ENCODE measurements around the gene OR9A2. TPM values are rescaled to one million over a fixed set of nuclear protein-coding genes. Genes with fewer than 3 reads are reported as not detected.
"Not testable (repeated sequence)": the region's sequence is repeated elsewhere in the genome, so short reads cannot be mapped to it uniquely, and the experiment has no call there.

OR9A2 gene
- total and polyA plus RNA-seq, 4 donors: 0.48 TPM; not detected in 3

GRCh38 chr7:143002106-143002505 lies 24.8 kb downstream of the OR9A2 start:
- Histone ChIP-seq H3K27ac (ENCODE audit: low read depth in 1 of 2, low read length in 2 of 2) (no peak overlapping the region), H3K27me3 (ENCODE audit: control insufficient read depth in 1 of 2, insufficient read depth in 2 of 2, low read length in 1 of 2) (no peaks in the 10 kb centered on the region), H3K4me3 (ENCODE audit: low read length in 2 of 2) (no peak overlapping the region), H3K9me3 (ENCODE audit: control insufficient read depth, low read length) (no peaks in the 10 kb centered on the region), H3K4me1 (ENCODE audit: control insufficient read depth in 1 of 2, insufficient read depth in 2 of 2, low read length in 2 of 2) (no peaks in the 10 kb centered on the region), H3K36me3 (ENCODE audit: control insufficient read depth in 1 of 2, insufficient read depth in 2 of 2, low read length in 1 of 2) (no peaks in the 10 kb centered on the region)
- DNase-seq (no peak), ATAC-seq (ENCODE audit: low FRiP score) (no peak)
- 56% methylated on average over 3 of the region's 3 CpGs for WGBS, 2 donors
- intact Hi-C loops (cut with DNase I): loop anchor here (2.0 to 5.0 kb wide), 2 partner anchors 147 to 150 kb away; partner anchors contain the start of gene EPHB6 (in 1 of the 2)

GRCh38 chr7:143000648-143001047 lies 26.3 kb downstream of the OR9A2 start:
- DNase-seq (no peak), ATAC-seq (ENCODE audit: low FRiP score) (no peak)
- intact Hi-C loops (cut with DNase I): loop anchor here in 1 of 2 donors (5.0 kb wide), 1 partner anchor 148 kb away; no protein-coding TSS in a partner anchor
- H3K9me3 ChIP-seq (ENCODE audit: control insufficient read depth, low read length): no peaks in the 10 kb centered on the region
- no peaks in the 10 kb centered on the region for H3K36me3 ChIP-seq (ENCODE audit: control insufficient read depth in 1 of 2, insufficient read depth in 2 of 2, low read length in 1 of 2)
- WGBS, 2 donors: 93 to 94% methylated on average over 2 of the region's 2 CpGs
- H3K27ac ChIP-seq (ENCODE audit: low read depth in 1 of 2, low read length in 2 of 2): no peak overlapping the region
- no peaks in the 10 kb centered on the region for H3K4me1 ChIP-seq (ENCODE audit: control insufficient read depth in 1 of 2, insufficient read depth in 2 of 2, low read length in 2 of 2)
- no peaks in the 10 kb centered on the region for H3K27me3 ChIP-seq (ENCODE audit: control insufficient read depth in 1 of 2, insufficient read depth in 2 of 2, low read length in 1 of 2)
- H3K4me3 ChIP-seq (ENCODE audit: low read length in 2 of 2): no peak overlapping the region

GRCh38 chr7:142999793-143000192 lies 27.1 kb downstream of the OR9A2 start:
- H3K27me3 ChIP-seq (ENCODE audit: control insufficient read depth in 1 of 2, insufficient read depth in 2 of 2, low read length in 1 of 2): no peaks in the 10 kb centered on the region
- H3K27ac ChIP-seq (ENCODE audit: low read depth in 1 of 2, low read length in 2 of 2): no peak overlapping the region
- H3K36me3 ChIP-seq (ENCODE audit: control insufficient read depth in 1 of 2, insufficient read depth in 2 of 2, low read length in 1 of 2): no peaks in the 10 kb centered on the region
- ATAC-seq (ENCODE audit: low FRiP score) (no peak), DNase-seq (no peak)
- H3K9me3 ChIP-seq (ENCODE audit: control insufficient read depth, low read length): no peaks in the 10 kb centered on the region
- intact Hi-C loops (cut with DNase I): loop anchor here in 1 of 2 donors (5.0 kb wide), 1 partner anchor 147 kb away; no protein-coding TSS in a partner anchor
- no peaks in the 10 kb centered on the region for H3K4me1 ChIP-seq (ENCODE audit: control insufficient read depth in 1 of 2, insufficient read depth in 2 of 2, low read length in 2 of 2)
- H3K4me3 ChIP-seq (ENCODE audit: low read length in 2 of 2): no peak overlapping the region

- WGBS, 2 donors: 81 to 90% methylated on average over 6 of the region's 6 CpGs
- Histone ChIP-seq H3K9me3 (ENCODE audit: control insufficient read depth, low read length) (no peaks in the 10 kb centered on the region), H3K4me3 (ENCODE audit: low read length in 2 of 2) (no peak overlapping the region), H3K27ac (ENCODE audit: low read depth in 1 of 2, low read length in 2 of 2) (no peak overlapping the region), H3K27me3 (ENCODE audit: control insufficient read depth in 1 of 2, insufficient read depth in 2 of 2, low read length in 1 of 2) (no peaks in the 10 kb centered on the region), H3K4me1 (ENCODE audit: control insufficient read depth in 1 of 2, insufficient read depth in 2 of 2, low read length in 2 of 2) (no peaks in the 10 kb centered on the region), H3K36me3 (ENCODE audit: control insufficient read depth in 1 of 2, insufficient read depth in 2 of 2, low read length in 1 of 2) (no peaks in the 10 kb centered on the region)
- intact Hi-C loops (cut with DNase I): no loop called here
- DNase-seq: no peak
- no peak for ATAC-seq (ENCODE audit: low FRiP score)
Observed at GRCh38 chr7:142998966-142999365, 28.0 kb downstream of the OR9A2 start.

- 69 to 76% methylated on average over 4 of the region's 4 CpGs for WGBS, 2 donors
- Histone ChIP-seq H3K27ac (ENCODE audit: low read depth in 1 of 2, low read length in 2 of 2) (no peak overlapping the region), H3K9me3 (ENCODE audit: control insufficient read depth, low read length) (no peaks in the 10 kb centered on the region), H3K36me3 (ENCODE audit: control insufficient read depth in 1 of 2, insufficient read depth in 2 of 2, low read length in 1 of 2) (no peaks in the 10 kb centered on the region), H3K4me3 (ENCODE audit: low read length in 2 of 2) (no peak overlapping the region), H3K27me3 (ENCODE audit: control insufficient read depth in 1 of 2, insufficient read depth in 2 of 2, low read length in 1 of 2) (no peaks in the 10 kb centered on the region), H3K4me1 (ENCODE audit: control insufficient read depth in 1 of 2, insufficient read depth in 2 of 2, low read length in 2 of 2) (no peaks in the 10 kb centered on the region)
- intact Hi-C loops (cut with DNase I): no loop called here
- DNase-seq (no peak), ATAC-seq (ENCODE audit: low FRiP score) (no peak)
Observed at GRCh38 chr7:142997456-142997989, 29.4 kb downstream of the OR9A2 start.

- Histone ChIP-seq H3K27me3 (ENCODE audit: control insufficient read depth in 1 of 2, insufficient read depth in 2 of 2, low read length in 1 of 2) (no peaks in the 10 kb centered on the region), H3K27ac (ENCODE audit: low read depth in 1 of 2, low read length in 2 of 2) (no peak overlapping the region), H3K4me1 (ENCODE audit: control insufficient read depth in 1 of 2, insufficient read depth in 2 of 2, low read length in 2 of 2) (no peaks in the 10 kb centered on the region), H3K9me3 (ENCODE audit: control insufficient read depth, low read length) (no peaks in the 10 kb centered on the region), H3K36me3 (ENCODE audit: control insufficient read depth in 1 of 2, insufficient read depth in 2 of 2, low read length in 1 of 2) (no peaks in the 10 kb centered on the region), H3K4me3 (ENCODE audit: low read length in 2 of 2) (no peak overlapping the region)
- whole genome bisulfite sequencing, 2 donors: 25 to 38% methylated on average over 3 of the region's 3 CpGs
- ATAC-seq (ENCODE audit: low FRiP score): no peak
- no peak for DNase-seq
- intact Hi-C loops (cut with DNase I): no loop called here
Observed at GRCh38 chr7:142992427-142992826, 34.5 kb downstream of the OR9A2 start.

- no peaks in the 10 kb centered on the region for H3K9me3 ChIP-seq (ENCODE audit: control insufficient read depth, low read length)
- DNase-seq (no peak), ATAC-seq (ENCODE audit: low FRiP score) (no peak)
- H3K4me1 ChIP-seq (ENCODE audit: control insufficient read depth in 1 of 2, insufficient read depth in 2 of 2, low read length in 2 of 2): no peaks in the 10 kb centered on the region
- WGBS, 2 donors: 94 to 100% methylated on average over 1 of the region's 1 CpG
- no peaks in the 10 kb centered on the region for H3K27me3 ChIP-seq (ENCODE audit: control insufficient read depth in 1 of 2, insufficient read depth in 2 of 2, low read length in 1 of 2)
- no peaks in the 10 kb centered on the region for H3K36me3 ChIP-seq (ENCODE audit: control insufficient read depth in 1 of 2, insufficient read depth in 2 of 2, low read length in 1 of 2)
- intact Hi-C loops (cut with DNase I): no loop called here
- H3K27ac ChIP-seq (ENCODE audit: low read depth in 1 of 2, low read length in 2 of 2): no peak overlapping the region
- no peak overlapping the region for H3K4me3 ChIP-seq (ENCODE audit: low read length in 2 of 2)
Observed at GRCh38 chr7:142984297-142984696, 42.6 kb downstream of the OR9A2 start.

GRCh38 chr7:142983825-142984224 lies 43.1 kb downstream of the OR9A2 start:
- Histone ChIP-seq H3K4me1 (ENCODE audit: control insufficient read depth in 1 of 2, insufficient read depth in 2 of 2, low read length in 2 of 2) (no peaks in the 10 kb centered on the region), H3K36me3 (ENCODE audit: control insufficient read depth in 1 of 2, insufficient read depth in 2 of 2, low read length in 1 of 2) (no peaks in the 10 kb centered on the region), H3K27ac (ENCODE audit: low read depth in 1 of 2, low read length in 2 of 2) (no peak overlapping the region), H3K4me3 (ENCODE audit: low read length in 2 of 2) (no peak overlapping the region), H3K9me3 (ENCODE audit: control insufficient read depth, low read length) (no peaks in the 10 kb centered on the region), H3K27me3 (ENCODE audit: control insufficient read depth in 1 of 2, insufficient read depth in 2 of 2, low read length in 1 of 2) (no peaks in the 10 kb centered on the region)
- WGBS, 2 donors: 85 to 88% methylated on average over 1 of the region's 1 CpG
- peak; percentile 36 for ATAC-seq (ENCODE audit: low FRiP score)
- intact Hi-C loops (cut with DNase I): no loop called here
- no peak for DNase-seq

GRCh38 chr7:142978402-142978801 lies 48.5 kb downstream of the OR9A2 start:
- 81 to 85% methylated on average over 4 of the region's 4 CpGs for WGBS, 2 donors
- intact Hi-C loops (cut with DNase I); DNase-seq; ATAC-seq (ENCODE audit: low FRiP score); H3K4me1 ChIP-seq (ENCODE audit: control insufficient read depth in 1 of 2, insufficient read depth in 2 of 2, low read length in 2 of 2); H3K4me3 ChIP-seq (ENCODE audit: low read length in 2 of 2); H3K9me3 ChIP-seq (ENCODE audit: control insufficient read depth, low read length); H3K27me3 ChIP-seq (ENCODE audit: control insufficient read depth in 1 of 2, insufficient read depth in 2 of 2, low read length in 1 of 2); H3K27ac ChIP-seq (ENCODE audit: low read depth in 1 of 2, low read length in 2 of 2); H3K36me3 ChIP-seq (ENCODE audit: control insufficient read depth in 1 of 2, insufficient read depth in 2 of 2, low read length in 1 of 2): not testable (repeated sequence)

Measured in aorta (tissue), 5 donors.